CD4-positive, alpha-beta T cell (primary cell): Measurements from ENCODE around the gene PHACTR3. TPM values are rescaled to one million over a fixed set of nuclear protein-coding genes. Genes with fewer than 3 reads are reported as not detected.

Experiments
- ATAC-seq: fragments of 200-7000 bp; cut with Tn5 transposase; one replicate; pipeline ENCODE4 v1.10.0; 2022; ENCODE audit warnings: mild to moderate bottlenecking; ENCODE audit not compliant: poor library complexity
- CTCF ChIA-PET: fragments of 350-600 bp; sonication (Branson Sonifier 250); formaldehyde crosslinking; loops from one replicate; lab custom pipeline; 2021; ENCODE audit warnings: antibody characterized with exemption, inconsistent platforms; lab: Charles Lee
- POLR2A ChIA-PET: fragments of 350-600 bp; sonication (Branson Sonifier 250); formaldehyde crosslinking; loops from one replicate; lab custom pipeline; 2021; ENCODE audit warnings: antibody characterized with exemption, inconsistent platforms; lab: Charles Lee
- DNase-seq, 14 experiments: peaks; one replicate each; pipeline ENCODE4 v3.0.0-alpha.2; 2013 to 2020; ENCODE audit warnings: mixed read lengths in 2 of 14
- H3K27ac ChIP-seq, 2 donors: one replicate each; pipeline versions ENCODE4 v1.5.1 to v1.7.0; 2013; ENCODE audit warnings: low read length in 2 of 2, low read depth in 1 of 2, mild to moderate bottlenecking in 1 of 2
- H3K27me3 ChIP-seq, 2 experiments: 1 replicate in 1 of 2; 2 replicates in 1 of 2; pipeline versions ENCODE4 v1.6.1 to v1.7.0; 2013; ENCODE audit warnings: low read length in 2 of 2, control low read depth in 1 of 2, mild to moderate bottlenecking in 1 of 2, moderate library complexity in 1 of 2; ENCODE audit not compliant: insufficient read depth in 2 of 2, control insufficient read depth in 1 of 2
- H3K36me3 ChIP-seq: one replicate; pipeline ENCODE4 v1.6.1; 2013; ENCODE audit warnings: low read length, control low read depth; ENCODE audit not compliant: insufficient read depth
- H3K4me1 ChIP-seq: one replicate; pipeline ENCODE4 v1.6.1; 2013; ENCODE audit warnings: low read length, control low read depth; ENCODE audit not compliant: insufficient read depth
- H3K4me3 ChIP-seq: one replicate; pipeline ENCODE4 v1.5.1; 2013; ENCODE audit warnings: mild to moderate bottlenecking, low read length, moderate library complexity
- H3K9me3 ChIP-seq, 2 experiments: 1 replicate in 1 of 2; 2 replicates in 1 of 2; pipeline versions ENCODE4 v1.6.1 to v1.7.0; 2013; ENCODE audit warnings: low read length in 2 of 2, mild to moderate bottlenecking in 2 of 2, control low read depth in 1 of 2, moderate library complexity in 1 of 2; ENCODE audit not compliant: control insufficient read depth in 1 of 2, insufficient read depth in 1 of 2
- H3K27ac Mint-ChIP-seq: one replicate; pipeline ENCODE4 v1.8.0; 2020; ENCODE audit warnings: mixed read lengths
- H3K27me3 Mint-ChIP-seq: one replicate; pipeline ENCODE4 v1.8.0; 2021; ENCODE audit warnings: mixed read lengths
- H3K36me3 Mint-ChIP-seq: one replicate; pipeline ENCODE4 v1.8.0; 2021; ENCODE audit warnings: low read depth, mixed read lengths
- H3K4me1 Mint-ChIP-seq: one replicate; pipeline ENCODE4 v1.8.0; 2021; ENCODE audit warnings: low read depth, mixed read lengths
- H3K4me3 Mint-ChIP-seq: one replicate; pipeline ENCODE4 v1.8.0; 2020; ENCODE audit warnings: mild to moderate bottlenecking, mixed read lengths
- H3K9me3 Mint-ChIP-seq: one replicate; pipeline ENCODE4 v1.8.0; 2020; ENCODE audit warnings: mixed read lengths
- CTCF ChIP-seq: fragments of 200-600 bp; IDR thresholded peaks from one replicate; pipeline ENCODE4 v1.8.0; 2022; ENCODE audit warnings: antibody characterized with exemption, mild to moderate bottlenecking
- intact Hi-C, 2 experiments: fragments of 100-400 bp; cut with DNase I in 1 of 2; cut with micrococcal nuclease in 1 of 2; formaldehyde crosslinking; loops; one replicate each; pipeline versions ENCODE4 v1.15.1 to v1.9.0; 2023 to 2025; cut with DNase I, micrococcal nuclease
- total RNA-seq, 174 experiments: library from RNA in 2 of 174; stranded (reverse) in 2 of 174; gene quantifications; one replicate each; pipeline ENCODE4 v1.2.3 and lab custom pipeline; 2021 to 2026

PHACTR3 gene
- total RNA-seq, 2 experiments from 2014 or later, result not detected

DNA sequence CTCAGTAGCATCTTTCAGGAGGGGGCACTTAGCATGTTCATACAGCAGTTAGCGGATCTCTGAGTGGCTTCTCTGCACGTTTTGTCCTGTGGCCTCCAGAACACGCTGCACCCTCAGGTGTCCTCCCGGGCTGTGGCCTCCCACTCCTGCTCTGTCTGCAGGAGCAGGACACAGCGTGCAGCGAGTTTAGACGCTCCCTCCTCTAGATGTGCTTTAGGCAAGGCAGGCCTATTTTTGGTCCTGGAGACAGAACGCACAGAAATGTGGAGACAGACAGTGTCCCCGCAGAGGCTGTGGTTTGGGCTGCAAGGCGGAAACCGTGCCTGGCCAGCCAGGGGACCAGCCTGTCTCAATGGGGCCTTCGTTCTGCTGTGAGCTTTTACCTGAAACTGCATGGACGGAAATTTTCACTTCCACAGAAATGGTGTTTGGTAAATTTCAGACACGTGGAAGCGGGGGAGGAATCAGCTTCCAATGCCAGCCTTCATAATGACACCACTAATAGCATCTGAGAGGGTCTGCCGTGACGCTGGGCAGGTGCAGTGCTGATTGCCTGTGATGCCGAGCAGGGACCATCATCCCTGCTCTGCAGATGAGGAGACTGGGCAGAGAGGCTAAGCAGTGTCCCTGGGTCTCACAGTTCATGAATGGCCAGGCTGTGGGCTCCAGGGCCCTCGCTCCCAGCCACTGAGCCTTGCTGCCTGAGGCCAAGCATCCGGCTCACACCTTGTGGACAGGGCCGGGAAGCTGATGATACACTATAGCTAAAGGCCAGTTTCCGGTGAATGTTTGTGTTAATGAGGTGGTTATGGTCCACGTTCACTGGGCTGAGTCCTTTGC, 208.2 kb downstream of the PHACTR3 start:
- intact Hi-C loops, result no loop called here
- Histone ChIP-seq H3K9me3 (peaks cover 0 to 8% of the 10 kb centered on the region in 2 experiments), H3K27ac (no peak overlapping the region), H3K4me3 (no peak overlapping the region), H3K36me3 (no peaks in the 10 kb centered on the region), H3K27me3 (peaks cover 0 to 2% of the 10 kb centered on the region in 2 experiments), H3K4me1 (no peaks in the 10 kb centered on the region)
- Mint-ChIP-seq H3K9me3 (no peaks in the 10 kb centered on the region), H3K27me3 (peaks cover 4% of the 10 kb centered on the region), H3K36me3 (no peaks in the 10 kb centered on the region), H3K4me3 (no peak overlapping the region), H3K27ac (no peak overlapping the region), H3K4me1 (no peaks in the 10 kb centered on the region)
- DNase-seq, result no peak
- ChIA-PET CTCF (no interaction called here), POLR2A (no interaction called here)
- no peak for TF ChIP-seq CTCF
- ATAC-seq, result no peak

DNA sequence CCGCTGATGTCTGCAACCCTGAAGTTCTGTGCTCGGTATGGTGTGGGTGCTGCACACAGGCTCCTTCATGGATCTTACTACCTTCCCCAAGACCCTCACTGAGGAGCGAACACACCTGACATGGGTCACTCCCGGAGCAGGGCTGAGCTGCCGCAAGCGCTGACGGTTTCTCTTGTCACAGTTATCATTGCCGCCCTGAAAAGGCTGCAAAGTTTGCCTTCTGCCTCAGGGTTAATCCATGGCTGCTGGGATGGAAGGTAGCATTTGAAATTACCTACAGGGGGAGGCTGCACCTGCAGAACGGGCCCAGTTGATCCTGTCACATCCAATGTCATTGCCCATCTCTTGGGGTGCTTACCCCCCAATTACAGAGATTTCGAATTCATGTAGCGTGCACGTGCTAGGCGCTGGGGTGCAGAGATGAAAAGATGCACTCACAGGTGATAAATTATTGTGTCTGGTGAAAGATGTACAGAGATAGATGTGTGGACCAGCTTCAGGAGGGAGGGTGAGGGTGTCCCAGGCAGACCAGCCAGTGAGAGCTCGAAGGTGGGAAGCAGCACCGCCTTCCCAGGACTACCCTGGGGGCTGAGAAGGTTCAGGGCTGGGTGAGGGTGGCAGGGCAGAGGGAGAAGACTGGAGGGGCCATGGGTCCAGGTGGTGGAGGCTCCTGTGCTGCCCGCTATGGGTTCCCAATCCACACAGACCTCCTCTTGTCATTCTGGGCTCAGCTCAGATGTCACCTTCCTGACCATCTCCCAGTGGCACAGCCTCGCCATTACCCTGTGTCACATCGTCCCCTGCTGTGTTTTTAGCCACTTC, 209.0 kb downstream of the PHACTR3 start:
- intact Hi-C loops, result no loop called here
- Histone ChIP-seq H3K36me3 (no peaks in the 10 kb centered on the region), H3K4me3 (no peak overlapping the region), H3K27ac (no peak overlapping the region), H3K27me3 (peaks cover 0 to 2% of the 10 kb centered on the region in 2 experiments), H3K9me3 (peaks cover 0 to 3% of the 10 kb centered on the region in 2 experiments), H3K4me1 (no peaks in the 10 kb centered on the region)
- Mint-ChIP-seq H3K27me3 (no peaks in the 10 kb centered on the region), H3K4me3 (no peak overlapping the region), H3K9me3 (no peaks in the 10 kb centered on the region), H3K4me1 (no peaks in the 10 kb centered on the region), H3K27ac (no peak overlapping the region), H3K36me3 (no peaks in the 10 kb centered on the region)
- no peak for TF ChIP-seq CTCF
- CTCF ChIA-PET, result no interaction called here
- DNase-seq (peak in 1 of 14 experiments; percentile 0), ATAC-seq (no peak)
- POLR2A ChIA-PET, result no interaction called here

- Mint-ChIP-seq H3K4me1 (no peaks in the 10 kb centered on the region), H3K36me3 (no peaks in the 10 kb centered on the region), H3K27me3 (no peaks in the 10 kb centered on the region), H3K9me3 (no peaks in the 10 kb centered on the region), H3K27ac (no peak overlapping the region), H3K4me3 (no peak overlapping the region)
- Histone ChIP-seq H3K27ac (no peak overlapping the region), H3K27me3 (peaks cover 0 to 2% of the 10 kb centered on the region in 2 experiments), H3K4me1 (no peaks in the 10 kb centered on the region), H3K9me3 (no peaks in the 10 kb centered on the region), H3K4me3 (no peak overlapping the region), H3K36me3 (no peaks in the 10 kb centered on the region)
- DNase-seq, result no peak
- no peak for TF ChIP-seq CTCF
- intact Hi-C loops, result no loop called here
- CTCF ChIA-PET, result no interaction called here
- ATAC-seq, result no peak
- POLR2A ChIA-PET, result no interaction called here
Measured at GRCh38 chr20:59813948-59814839, 209.9 kb downstream of the PHACTR3 start.
